ENCODE data around the gene PHF21B.

Gene PHF21B

GRCh38 chr22:44934454-44934735 is 75.4 kb downstream of the PHF21B start (continued):
- TF ChIP-seq CTCF (tag by site-specific recombination; IDR thresholded peaks at IDR 0.05) (no peak), ZBTB1 (tag by site-specific recombination; IDR thresholded peaks at IDR 0.05) (no peak), ZNF138 (tag by site-specific recombination; IDR thresholded peaks at IDR 0.05; ENCODE audit: borderline replicate concordance) (no peak), ZBTB44 (tag by site-specific recombination; IDR thresholded peaks at IDR 0.05) (no peak), ZNF280C (tag by site-specific recombination; IDR thresholded peaks at IDR 0.05) (no peak), ZNF391 (tag by site-specific recombination; IDR thresholded peaks at IDR 0.05; ENCODE audit: borderline replicate concordance, low read depth) (no peak), ZNF692 (tag by site-specific recombination; IDR thresholded peaks at IDR 0.05) (no peak), WT1 (tag by site-specific recombination; IDR thresholded peaks at IDR 0.05) (no peak)

- H3K4me1 ChIP-seq (ENCODE audit: control insufficient read depth, insufficient read depth, low read length) = no peaks in the 10 kb centered on the region
- no peak overlapping the region for H3K27ac ChIP-seq (ENCODE audit: extremely low read depth, low read depth, low read length)
- peak; percentile 83 for TF ChIP-seq ATF2 (tag by site-specific recombination; IDR thresholded peaks at IDR 0.05; ENCODE audit: low read depth)
- peak; percentile 49 for TF ChIP-seq GLIS1 (tag by site-specific recombination; IDR thresholded peaks at IDR 0.05)
- TF ChIP-seq PRDM1 (tag by site-specific recombination; IDR thresholded peaks at IDR 0.05) = no peak
- TF ChIP-seq ZIC2 (tag by site-specific recombination; IDR thresholded peaks at IDR 0.05) = peak; percentile 97
- no peak overlapping the region for H3K4me3 ChIP-seq (ENCODE audit: low read depth, low read length)
- ChIA-PET POLR2A (no interaction called here), CTCF (no interaction called here)
- H3K36me3 ChIP-seq (ENCODE audit: control insufficient read depth in 2 of 2, insufficient read depth in 1 of 2, low read length in 2 of 2) = no peaks in the 10 kb centered on the region
- H3K9me3 ChIP-seq (ENCODE audit: control insufficient read depth, insufficient read depth, low read depth, low read length) = no peaks in the 10 kb centered on the region
Measured at GRCh38 chr22:44933666-44934453, 75.9 kb downstream of the PHF21B start.

GRCh38 chr22:44932493-44932892 is 77.3 kb downstream of the PHF21B start:
- POLR2A ChIA-PET = no interaction called here
- Histone ChIP-seq H3K4me1 (ENCODE audit: control insufficient read depth, insufficient read depth, low read length) (no peaks in the 10 kb centered on the region), H3K9me3 (ENCODE audit: control insufficient read depth, insufficient read depth, low read depth, low read length) (no peaks in the 10 kb centered on the region), H3K4me3 (ENCODE audit: low read depth, low read length) (no peak overlapping the region), H3K36me3 (ENCODE audit: control insufficient read depth in 2 of 2, insufficient read depth in 1 of 2, low read length in 2 of 2) (no peaks in the 10 kb centered on the region), H3K27ac (ENCODE audit: extremely low read depth, low read depth, low read length) (no peak overlapping the region)
- CTCF ChIA-PET = no interaction called here
- TF ChIP-seq FEZF1 (tag by site-specific recombination; IDR thresholded peaks at IDR 0.05) = no peak
- no peak for TF ChIP-seq ZNF571 (tag by site-specific recombination; IDR thresholded peaks at IDR 0.05)
- no peak for TF ChIP-seq CTCF (tag by site-specific recombination; IDR thresholded peaks at IDR 0.05)
- TF ChIP-seq SP7 (tag by site-specific recombination; IDR thresholded peaks at IDR 0.05) = no peak
- no peak for TF ChIP-seq ZNF548 (tag by site-specific recombination; IDR thresholded peaks at IDR 0.05)
- TF ChIP-seq ZNF133 (tag by site-specific recombination; IDR thresholded peaks at IDR 0.05) = no peak
- no peak for TF ChIP-seq ZFP41 (tag by site-specific recombination; IDR thresholded peaks at IDR 0.05; ENCODE audit: borderline replicate concordance)
- TF ChIP-seq ZNF785 (tag by site-specific recombination; IDR thresholded peaks at IDR 0.05) = no peak
- no peak for TF ChIP-seq ZNF747 (tag by site-specific recombination; IDR thresholded peaks at IDR 0.05)
- TF ChIP-seq ZNF624 (tag by site-specific recombination; IDR thresholded peaks at IDR 0.05) = no peak
- TF ChIP-seq ZNF664 (tag by site-specific recombination; IDR thresholded peaks at IDR 0.05) = no peak
- no peak for TF ChIP-seq ZNF202 (tag by site-specific recombination; IDR thresholded peaks at IDR 0.05; ENCODE audit: borderline replicate concordance)

Measured in HEK293 (cell line).